Heart left ventricle (tissue), 16 donors: ENCODE measurements around the gene COX6B2. TPM values are rescaled to one million over a fixed set of nuclear protein-coding genes. Genes with fewer than 3 reads are reported as not detected.

Source experiments
- ATAC-seq, 4 donors: fragments of 200-7000 bp; cut with Tn5 transposase; one replicate each; pipeline ENCODE4 v1.9.1; 2020 to 2022; ENCODE audit warnings: moderate library complexity in 4 of 4, mild to moderate bottlenecking in 3 of 4, moderate number of reproducible peaks in 1 of 4
- DNase-seq, 5 donors: peaks; one replicate each; pipeline ENCODE4 v3.0.0-alpha.2; 2020
- H3K27ac ChIP-seq, 12 donors: fragments of 200-600 bp; sonication (generic) in 4 of 12; one replicate each; pipeline versions ENCODE4 v1.5.0 to v1.8.0; 2016 to 2022; ENCODE audit warnings: mild to moderate bottlenecking in 2 of 12
- H3K27me3 ChIP-seq, 9 donors: fragments of 200-600 bp; sonication (generic) in 2 of 9; one replicate each; pipeline versions ENCODE4 v1.5.1 to v1.8.0; 2016 to 2022; ENCODE audit warnings: mild to moderate bottlenecking in 3 of 9
- H3K36me3 ChIP-seq, 9 donors: fragments of 200-600 bp; sonication (generic) in 2 of 9; one replicate each; pipeline versions ENCODE4 v1.5.0 to v1.8.0; 2018 to 2022; ENCODE audit warnings: mild to moderate bottlenecking in 2 of 9
- H3K4me1 ChIP-seq, 12 donors: fragments of 200-600 bp; sonication (generic) in 4 of 12; one replicate each; pipeline versions ENCODE4 v1.5.0 to v1.8.0; 2016 to 2022; ENCODE audit warnings: mild to moderate bottlenecking in 3 of 12
- H3K4me3 ChIP-seq, 12 donors: fragments of 200-600 bp; sonication (generic) in 4 of 12; one replicate each; pipeline versions ENCODE4 v1.5.0 to v1.8.0; 2017 to 2022; ENCODE audit warnings: mild to moderate bottlenecking in 9 of 12, moderate library complexity in 4 of 12
- H3K9me3 ChIP-seq, 12 donors: fragments of 200-600 bp; sonication (generic) in 4 of 12; one replicate each; pipeline versions ENCODE4 v1.5.0 to v1.8.0; 2016 to 2022; ENCODE audit warnings: mild to moderate bottlenecking in 1 of 12
- CTCF ChIP-seq, 12 donors: fragments of 200-600 bp; sonication (generic) in 4 of 12; IDR thresholded peaks; one replicate each; pipeline versions ENCODE4 v1.5.0 to v1.8.0; 2018 to 2022; ENCODE audit warnings: antibody characterized with exemption in 12 of 12, mild to moderate bottlenecking in 5 of 12
- POLR2A ChIP-seq, 2 donors: fragments of 450-650 bp; IDR thresholded peaks; one replicate each; pipeline ENCODE4 v1.6.1; 2017; ENCODE audit warnings: antibody characterized with exemption in 2 of 2, mild to moderate bottlenecking in 2 of 2, moderate library complexity in 2 of 2
- WGBS, 4 donors: extraction: QIAGEN DNeasy Blood & Tissue Kit in 2 of 4; methylation state at CpG; one replicate each; pipeline versions ENCODE4 v1.1.5 to v1.1.7; 2013 to 2018; 5-methylcytosine and 5-hydroxymethylcytosine counted together
- intact Hi-C, 10 donors: fragments of 100-400 bp; cut with DNase I; formaldehyde crosslinking; loops; one replicate each; pipeline versions ENCODE4 v1.11.1 to v1.14.2; 2022
- polyA plus RNA-seq, 2 donors: library from polyadenylated mRNA; stranded (reverse); fragments of 200-250 nt; gene quantifications; one replicate each; pipeline ENCODE4 v1.2.3, GENCODE V29; 2013
- total RNA-seq, 9 donors: library from RNA; depleted of rRNA in 2 of 9; stranded (reverse); fragments of >200 nt in 2 of 9; fragmentation: NEBNext Ultra II Directional in 3 of 9; extraction: Animal tissue kit (Norgen Biotek cat#: 25700) in 3 of 9; gene quantifications; one replicate each; pipeline versions ENCODE4 v1.1.0 to v1.2.4, GENCODE V29; 2016 to 2023
- donor health status: ischemic (EF 13 %, LVEDD 7.1; RV severe dilation, severe dysfunction).
- donor health status: healthy with polysubstance abuse.
- donor health status: DM: no; HTN: yes; CAD: no.
- donor health status: DM: no; HTN: no; CAD: no.
- donor health status: ischemic (EF 25% LVEDD 6.9; RV normal size, moderate dysfunction).
- donor health status: ischemic (EF 25% LVEDD 5.7; RV mildly dilated, moderate dysfunction).
- donor health status: healthy.
- donor health status: DM: yes; HTN: yes; CAD: no.
- donor health status: ischemic (EF 35%, LVEDD 5.7; RV mildly dilated, moderate dysfunction).
- donor health status: nonischemic (EF 11% LVEDD 7.7; RV severe dilation, severe dysfunction).
- donor health status: DM: yes; HTN: yes; CAD: no.
- donor health status: PGD.
- donor health status: ischemic (EF 29% LVEDD 5.4; RV normal size, mild dysfunction).
- donor health status: nonischemic (EF 23%, LVEDD 6.1; RV moderate dilation, normal function).

COX6B2 gene
- total and polyA plus RNA-seq, 11 donors = 0.16 TPM; not detected in 10

GRCh38 chr19:55384920-55385723, 30.6 kb upstream of the COX6B2 start:
- DNase-seq (peak; percentile 95 to 97 (median 97)), ATAC-seq (peak; percentile 85 to 91 (median 90))
- WGBS, 4 donors = 2 to 7% (median 6%) methylated on average over 31 to 34 of the region's 34 CpGs
- H3K27me3 ChIP-seq = no peaks in the 10 kb centered on the region
- H3K4me3 ChIP-seq = peak overlapping the region; percentile 48 to 87 (median 78)
- H3K27ac ChIP-seq = peak overlapping the region; percentile 79 to 97 (median 94)
- peak in 1 of 12 donors; percentile 11 for TF ChIP-seq CTCF (IDR thresholded peaks at IDR 0.05)
- TF ChIP-seq POLR2A (IDR thresholded peaks at IDR 0.05) = no peak
- intact Hi-C loops = loop anchor here in 7 of 10 donors (1.0 to 10.0 kb wide), 10 partner anchors 23 to 250 kb away; partner anchors contain the start of genes KMT5C (in 3 of the 7), BRSK1 (in 1 of the 7), HSPBP1 (in 1 of the 7) and PPP6R1 (in 1 of the 7)
- H3K9me3 ChIP-seq = no peaks in the 10 kb centered on the region
- H3K4me1 ChIP-seq = peaks cover 14 to 58% (median 41%) of the 10 kb centered on the region in 12 donors
- peaks cover 0 to 34% (median 31%) of the 10 kb centered on the region in 9 donors for H3K36me3 ChIP-seq

GRCh38 chr19:55384131-55384919, 29.8 kb upstream of the COX6B2 start, which contains the start of gene TMEM238:
TMEM238 (minus strand) TSS chr19:55384292; CDS start chr19:55384259, 33 bp downstream.
- ATAC-seq = peak in 1 of 4 donors; percentile 1
- H3K9me3 ChIP-seq = no peaks in the 10 kb centered on the region
- H3K4me1 ChIP-seq = peaks cover 14 to 52% (median 37%) of the 10 kb centered on the region in 12 donors
- peak within 1 kb of the TSS; percentile 48 to 87 (median 78) for H3K4me3 ChIP-seq
- peaks cover 0 to 27% (median 24%) of the 10 kb centered on the region in 9 donors for H3K36me3 ChIP-seq
- H3K27me3 ChIP-seq = no peaks in the 10 kb centered on the region
- H3K27ac ChIP-seq = peak within 1 kb of the TSS; percentile 79 to 97 (median 94)
- TF ChIP-seq POLR2A (IDR thresholded peaks at IDR 0.05) (no peak), CTCF (IDR thresholded peaks at IDR 0.05) (no peak)
- 19 to 65% (median 26%) methylated on average over 28 to 72 of the region's 72 CpGs for WGBS, 4 donors
- intact Hi-C loops = loop anchor here in 7 of 10 donors (2.0 to 10.0 kb wide), 7 partner anchors 24 to 250 kb away; partner anchors contain the start of genes BRSK1 (in 1 of the 7), HSPBP1 (in 1 of the 7) and KMT5C (in 1 of the 7)
- DNase-seq = peak in 4 of 5 donors; percentile 29 to 78 (median 49)

GRCh38 chr19:55383279-55384130, 29.0 kb upstream of the COX6B2 start:
- Histone ChIP-seq H3K27ac (peak overlapping the region in 10 of 12 donors; percentile 85 to 97 (median 94)), H3K27me3 (no peaks in the 10 kb centered on the region), H3K4me3 (peak overlapping the region in 11 of 12 donors; percentile 24 to 87 (median 74)), H3K36me3 (peaks cover 0 to 19% (median 16%) of the 10 kb centered on the region in 9 donors), H3K9me3 (no peaks in the 10 kb centered on the region), H3K4me1 (peaks cover 14 to 45% (median 34%) of the 10 kb centered on the region in 12 donors)
- ATAC-seq (peak in 1 of 4 donors; percentile 4), DNase-seq (peak; percentile 39 to 76 (median 53))
- intact Hi-C loops = loop anchor here in 8 of 10 donors (2.0 to 10.0 kb wide), 8 partner anchors 25 to 251 kb away; partner anchors contain the start of genes BRSK1 (in 1 of the 8), HSPBP1 (in 1 of the 8) and KMT5C (in 1 of the 8)
- WGBS, 4 donors = 5 to 13% (median 5%) methylated on average over 23 to 88 of the region's 88 CpGs
- TF ChIP-seq POLR2A (IDR thresholded peaks at IDR 0.05) = no peak
- TF ChIP-seq CTCF (IDR thresholded peaks at IDR 0.05) = peak in 7 of 12 donors; percentile 17 to 53 (median 35)
